ENCODE data around the gene GFY. TPM values are rescaled to one million over a fixed set of nuclear protein-coding genes. Genes with fewer than 3 reads are reported as not detected.
A peak's percentile ranks its signal among the peaks of the same experiment; 100 is the strongest.
"Not testable (repeated sequence)": the region's sequence is repeated elsewhere in the genome, so short reads cannot be mapped to it uniquely, and the experiment has no call there.

Gene GFY
- total RNA-seq, 1 donor from 2014 or later: not detected

GRCh38 chr19:49443366-49444099 is 18.3 kb downstream of the GFY start:
- peak; percentile 87 for TF ChIP-seq CTCF (IDR thresholded peaks at IDR 0.05; ENCODE audit: unreplicated experiment)
- DNase-seq (ENCODE audit: low spot score in 2 of 2, unreplicated experiment in 2 of 2): peak; percentile 87 to 97
- peaks cover 9% of the 10 kb centered on the region for H3K36me3 Mint-ChIP-seq
- H3K27ac Mint-ChIP-seq: peak overlapping the region; percentile 61
- peak overlapping the region; percentile 75 for H3K4me3 Mint-ChIP-seq
- peaks cover 47% of the 10 kb centered on the region for H3K27me3 Mint-ChIP-seq (ENCODE audit: low read depth)
- peaks cover 18% of the 10 kb centered on the region for H3K4me1 Mint-ChIP-seq
- no peaks in the 10 kb centered on the region for H3K9me3 Mint-ChIP-seq

- H3K36me3 Mint-ChIP-seq: peaks cover 11% of the 10 kb centered on the region
- not testable (repeated sequence) for H3K27ac Mint-ChIP-seq; DNase-seq (ENCODE audit: low spot score in 2 of 2, unreplicated experiment in 2 of 2); H3K9me3 Mint-ChIP-seq
- H3K4me3 Mint-ChIP-seq: peak overlapping the region; percentile 75
- H3K4me1 Mint-ChIP-seq: peaks cover 18% of the 10 kb centered on the region
- peaks cover 40% of the 10 kb centered on the region for H3K27me3 Mint-ChIP-seq (ENCODE audit: low read depth)
Measured at GRCh38 chr19:49444100-49444700, 19.0 kb downstream of the GFY start.

DNA sequence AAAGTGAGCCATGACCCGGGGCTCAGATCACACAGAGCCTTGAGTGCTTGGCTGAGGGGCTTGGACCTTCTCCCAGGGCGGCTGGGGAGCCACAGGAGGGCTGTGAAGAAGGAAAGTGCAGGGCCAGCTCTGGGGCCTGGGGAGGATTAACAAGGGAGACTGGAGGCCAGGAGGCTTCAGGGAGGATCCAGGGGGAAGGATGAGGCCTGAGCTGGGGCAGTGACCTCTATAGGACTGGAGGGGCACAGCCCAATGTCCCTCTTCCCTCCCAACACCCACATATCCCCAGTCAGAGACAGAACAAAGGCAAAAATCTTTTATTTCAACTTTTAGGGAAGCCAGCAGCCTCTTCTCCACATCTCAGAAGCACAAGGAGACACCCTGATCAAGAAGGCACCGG is 20.8 kb downstream of the GFY start:
- Mint-ChIP-seq H3K4me3 (no peak overlapping the region), H3K9me3 (no peaks in the 10 kb centered on the region), H3K27ac (no peak overlapping the region), H3K27me3 (ENCODE audit: low read depth) (peaks cover 22% of the 10 kb centered on the region), H3K4me1 (peaks cover 18% of the 10 kb centered on the region), H3K36me3 (peaks cover 18% of the 10 kb centered on the region)
- no peak for TF ChIP-seq CTCF (IDR thresholded peaks at IDR 0.05; ENCODE audit: unreplicated experiment)
- DNase-seq (ENCODE audit: low spot score in 2 of 2, unreplicated experiment in 2 of 2): no peak

GRCh38 chr19:49447485-49448431 is 22.6 kb downstream of the GFY start:
- Mint-ChIP-seq H3K27me3 (ENCODE audit: low read depth) (peaks cover 7% of the 10 kb centered on the region), H3K36me3 (peaks cover 18% of the 10 kb centered on the region), H3K27ac (no peak overlapping the region), H3K4me3 (no peak overlapping the region), H3K9me3 (no peaks in the 10 kb centered on the region), H3K4me1 (peaks cover 13% of the 10 kb centered on the region)
- no peak for TF ChIP-seq CTCF (IDR thresholded peaks at IDR 0.05; ENCODE audit: unreplicated experiment)
- DNase-seq (ENCODE audit: low spot score in 2 of 2, unreplicated experiment in 2 of 2): no peak

- Mint-ChIP-seq H3K4me1 (peaks cover 15% of the 10 kb centered on the region), H3K4me3 (no peak overlapping the region), H3K36me3 (peaks cover 18% of the 10 kb centered on the region), H3K9me3 (no peaks in the 10 kb centered on the region), H3K27me3 (ENCODE audit: low read depth) (peaks cover under 1% of the 10 kb centered on the region), H3K27ac (no peak overlapping the region)
- TF ChIP-seq CTCF (IDR thresholded peaks at IDR 0.05; ENCODE audit: unreplicated experiment): no peak
- no peak for DNase-seq (ENCODE audit: low spot score in 2 of 2, unreplicated experiment in 2 of 2)
Measured at GRCh38 chr19:49448432-49448786, 23.2 kb downstream of the GFY start.

Data from mesothelial cell of epicardium (in vitro differentiated cells).